Activated CD8-positive, alpha-beta memory T cell treated with anti-CD3 and anti-CD28 coated beads, Interleukin-2, amount 50 U/mL, for 48 hours (primary cell): Measurements from ENCODE around the gene TNKS1BP1.
A peak's percentile ranks its signal among the peaks of the same experiment; 100 is the strongest.
"Not testable (repeated sequence)": the region's sequence is repeated elsewhere in the genome, so short reads cannot be mapped to it uniquely, and the experiment has no call there.

Source experiments
- DNase-seq: peaks from one replicate; pipeline ENCODE4 v3.0.0-alpha.2; 2020

TNKS1BP1 gene, protein sequence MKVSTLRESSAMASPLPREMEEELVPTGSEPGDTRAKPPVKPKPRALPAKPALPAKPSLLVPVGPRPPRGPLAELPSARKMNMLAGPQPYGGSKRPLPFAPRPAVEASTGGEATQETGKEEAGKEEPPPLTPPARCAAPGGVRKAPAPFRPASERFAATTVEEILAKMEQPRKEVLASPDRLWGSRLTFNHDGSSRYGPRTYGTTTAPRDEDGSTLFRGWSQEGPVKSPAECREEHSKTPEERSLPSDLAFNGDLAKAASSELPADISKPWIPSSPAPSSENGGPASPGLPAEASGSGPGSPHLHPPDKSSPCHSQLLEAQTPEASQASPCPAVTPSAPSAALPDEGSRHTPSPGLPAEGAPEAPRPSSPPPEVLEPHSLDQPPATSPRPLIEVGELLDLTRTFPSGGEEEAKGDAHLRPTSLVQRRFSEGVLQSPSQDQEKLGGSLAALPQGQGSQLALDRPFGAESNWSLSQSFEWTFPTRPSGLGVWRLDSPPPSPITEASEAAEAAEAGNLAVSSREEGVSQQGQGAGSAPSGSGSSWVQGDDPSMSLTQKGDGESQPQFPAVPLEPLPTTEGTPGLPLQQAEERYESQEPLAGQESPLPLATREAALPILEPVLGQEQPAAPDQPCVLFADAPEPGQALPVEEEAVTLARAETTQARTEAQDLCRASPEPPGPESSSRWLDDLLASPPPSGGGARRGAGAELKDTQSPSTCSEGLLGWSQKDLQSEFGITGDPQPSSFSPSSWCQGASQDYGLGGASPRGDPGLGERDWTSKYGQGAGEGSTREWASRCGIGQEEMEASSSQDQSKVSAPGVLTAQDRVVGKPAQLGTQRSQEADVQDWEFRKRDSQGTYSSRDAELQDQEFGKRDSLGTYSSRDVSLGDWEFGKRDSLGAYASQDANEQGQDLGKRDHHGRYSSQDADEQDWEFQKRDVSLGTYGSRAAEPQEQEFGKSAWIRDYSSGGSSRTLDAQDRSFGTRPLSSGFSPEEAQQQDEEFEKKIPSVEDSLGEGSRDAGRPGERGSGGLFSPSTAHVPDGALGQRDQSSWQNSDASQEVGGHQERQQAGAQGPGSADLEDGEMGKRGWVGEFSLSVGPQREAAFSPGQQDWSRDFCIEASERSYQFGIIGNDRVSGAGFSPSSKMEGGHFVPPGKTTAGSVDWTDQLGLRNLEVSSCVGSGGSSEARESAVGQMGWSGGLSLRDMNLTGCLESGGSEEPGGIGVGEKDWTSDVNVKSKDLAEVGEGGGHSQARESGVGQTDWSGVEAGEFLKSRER (N-terminal part only)

DNA sequence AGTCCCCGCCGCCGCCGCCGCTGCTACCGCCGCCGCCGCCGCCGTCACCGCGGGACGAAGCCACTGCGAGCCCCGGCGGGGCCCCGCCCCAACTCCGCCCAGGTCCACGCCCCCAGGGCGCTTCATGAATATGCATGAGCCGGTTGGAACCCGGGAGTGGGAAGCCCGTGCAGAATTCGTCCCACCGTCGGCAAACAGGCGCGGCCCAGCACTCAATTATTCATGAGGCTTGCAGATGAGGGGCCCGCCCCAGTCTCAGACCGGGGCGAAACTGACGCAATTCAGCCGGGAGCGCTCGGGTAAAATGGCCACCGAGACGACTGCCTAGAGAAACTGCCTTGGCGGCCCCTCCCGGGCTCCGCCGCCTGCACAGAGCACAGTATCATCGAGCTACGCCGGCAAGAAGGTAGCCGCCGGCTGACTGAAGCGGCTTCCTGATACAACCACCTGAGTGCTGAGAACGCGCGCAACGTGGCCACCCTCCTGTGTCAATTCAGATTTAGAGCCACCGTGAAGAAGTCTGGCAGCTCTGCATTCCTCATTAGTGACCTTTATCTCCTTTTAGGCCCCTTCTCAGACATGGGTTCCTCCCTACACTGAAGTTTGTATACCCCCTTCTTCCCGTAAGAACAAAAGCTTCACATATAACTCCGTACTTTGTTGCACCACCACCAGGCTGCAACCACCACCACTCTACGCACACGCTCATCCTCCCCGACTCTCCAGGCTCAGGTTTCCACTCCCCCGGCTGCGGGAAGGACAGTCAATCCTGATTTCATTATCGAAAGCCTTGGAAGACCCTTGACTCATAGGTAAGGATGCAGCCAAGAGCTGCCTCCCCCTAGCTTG is at the start of gene TNKS1BP1:
TSS of gene TNKS1BP1 (minus strand) at position 67 of the 849 bp plus-strand sequence. CDS start 3,067 bp downstream, outside the sequence.
- peak; percentile 94 for DNase-seq

- DNase-seq, result no peak
These were observed 48.4 kb upstream of the TNKS1BP1 start for GRCh38 chr11:57373146-57373545.

- DNase-seq, result no peak
These were observed 46.2 kb upstream of the TNKS1BP1 start for GRCh38 chr11:57370941-57371340.

DNA sequence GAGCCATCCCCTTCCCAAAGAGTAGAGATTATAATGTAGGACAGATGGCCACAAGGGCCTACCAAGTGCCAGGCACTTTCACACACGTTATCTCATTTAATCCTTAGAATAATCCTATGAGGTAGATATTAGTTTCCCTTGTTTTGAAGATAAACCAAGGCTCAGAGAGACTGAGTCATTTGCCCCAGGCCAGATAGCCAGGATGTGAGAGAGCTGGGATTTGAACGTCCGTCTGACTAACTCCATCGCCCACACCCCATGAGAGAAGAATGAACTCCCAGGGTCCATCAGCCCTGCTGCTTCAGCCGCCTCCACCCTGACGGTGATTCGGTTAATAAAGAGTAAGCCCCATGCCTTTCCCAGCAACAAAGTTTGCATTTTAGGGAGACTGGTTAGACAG is 45.5 kb upstream of the TNKS1BP1 start:
- DNase-seq, result no peak

- no peak for DNase-seq
These were observed 44.1 kb upstream of the TNKS1BP1 start for GRCh38 chr11:57368845-57369232.

DNA sequence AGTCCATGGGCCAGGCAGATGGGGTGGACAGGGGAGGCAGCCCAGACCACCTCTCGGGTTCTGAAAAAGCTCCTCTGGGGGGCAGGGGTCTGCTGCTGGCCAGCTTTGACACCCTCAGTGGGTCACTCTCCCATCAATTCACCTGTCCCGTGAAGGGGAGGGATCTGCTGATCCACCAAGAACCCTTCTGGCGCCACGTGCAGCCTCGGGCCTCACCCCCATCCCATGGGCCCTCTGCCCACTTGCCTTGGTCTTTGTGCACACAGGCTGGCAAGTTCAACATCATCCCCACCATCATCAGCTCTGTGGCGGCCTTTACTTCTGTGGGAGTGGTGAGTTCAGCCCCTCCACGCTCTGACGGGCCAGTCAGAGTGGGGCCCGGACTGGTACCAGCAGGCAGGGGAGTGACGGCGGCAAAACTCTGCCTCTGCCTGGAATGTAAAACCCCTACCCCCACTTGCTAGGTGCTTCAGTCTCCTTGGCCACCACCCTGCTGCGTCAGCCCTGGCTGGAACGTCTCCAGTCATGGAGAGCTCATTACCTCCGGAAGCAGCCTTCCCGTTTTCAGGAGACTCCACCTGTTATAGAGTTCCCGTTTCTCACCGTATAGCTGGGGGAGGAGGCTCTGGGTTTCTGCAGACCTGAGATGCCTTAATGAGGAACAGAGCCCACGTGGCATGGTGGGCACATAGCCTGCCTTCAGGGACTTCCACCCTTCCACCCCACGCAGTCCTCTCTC is 43.5 kb upstream of the TNKS1BP1 start:
- no peak for DNase-seq

- DNase-seq, result no peak
These were observed 40.3 kb upstream of the TNKS1BP1 start for GRCh38 chr11:57364851-57365660.

- no peak for DNase-seq
These were observed 38.7 kb upstream of the TNKS1BP1 start for GRCh38 chr11:57363131-57364080.

DNA sequence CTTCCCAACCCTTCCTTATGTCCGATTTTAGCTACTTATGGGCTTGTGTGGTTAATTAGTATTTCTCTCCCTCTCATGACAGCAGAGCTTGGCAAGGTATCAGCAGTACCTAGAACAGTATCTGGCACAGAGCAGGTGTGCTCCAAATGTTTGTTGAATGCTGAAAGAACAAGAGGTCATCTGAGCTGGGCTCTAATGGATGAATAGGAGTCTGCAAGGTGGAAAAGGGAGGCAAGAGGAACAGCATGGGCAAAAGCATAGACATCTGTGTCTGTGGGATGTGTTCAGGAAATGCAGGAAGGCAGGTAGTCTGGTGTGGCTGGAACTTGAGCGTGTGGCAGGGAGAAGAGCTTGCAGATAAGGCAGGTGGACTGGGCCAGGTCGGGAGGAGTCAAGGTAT is 37.2 kb upstream of the TNKS1BP1 start:
- DNase-seq, result no peak

GRCh38 chr11:57361420-57361819 is 36.7 kb upstream of the TNKS1BP1 start:
- DNase-seq, result not testable (repeated sequence)

DNA sequence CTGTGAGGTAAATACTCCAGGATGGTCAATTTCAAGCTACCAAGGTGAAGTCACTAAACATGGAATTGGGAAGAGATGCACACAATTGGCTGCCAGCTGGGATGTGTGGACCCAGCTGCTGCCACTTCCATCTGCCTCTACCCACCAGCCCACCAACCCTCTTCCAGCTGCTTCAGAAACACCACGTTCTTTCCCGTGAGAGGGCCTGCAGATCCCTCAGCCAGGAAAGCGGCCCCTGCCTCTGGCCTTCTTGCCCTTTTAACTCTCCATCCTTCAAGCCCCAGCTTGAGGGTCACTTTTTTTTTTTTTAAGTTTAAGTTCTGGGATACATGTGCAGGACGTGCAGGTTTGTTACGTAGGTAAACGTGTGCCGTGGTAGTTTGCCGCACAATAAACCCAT is 36.2 kb upstream of the TNKS1BP1 start:
- no peak for DNase-seq

DNA sequence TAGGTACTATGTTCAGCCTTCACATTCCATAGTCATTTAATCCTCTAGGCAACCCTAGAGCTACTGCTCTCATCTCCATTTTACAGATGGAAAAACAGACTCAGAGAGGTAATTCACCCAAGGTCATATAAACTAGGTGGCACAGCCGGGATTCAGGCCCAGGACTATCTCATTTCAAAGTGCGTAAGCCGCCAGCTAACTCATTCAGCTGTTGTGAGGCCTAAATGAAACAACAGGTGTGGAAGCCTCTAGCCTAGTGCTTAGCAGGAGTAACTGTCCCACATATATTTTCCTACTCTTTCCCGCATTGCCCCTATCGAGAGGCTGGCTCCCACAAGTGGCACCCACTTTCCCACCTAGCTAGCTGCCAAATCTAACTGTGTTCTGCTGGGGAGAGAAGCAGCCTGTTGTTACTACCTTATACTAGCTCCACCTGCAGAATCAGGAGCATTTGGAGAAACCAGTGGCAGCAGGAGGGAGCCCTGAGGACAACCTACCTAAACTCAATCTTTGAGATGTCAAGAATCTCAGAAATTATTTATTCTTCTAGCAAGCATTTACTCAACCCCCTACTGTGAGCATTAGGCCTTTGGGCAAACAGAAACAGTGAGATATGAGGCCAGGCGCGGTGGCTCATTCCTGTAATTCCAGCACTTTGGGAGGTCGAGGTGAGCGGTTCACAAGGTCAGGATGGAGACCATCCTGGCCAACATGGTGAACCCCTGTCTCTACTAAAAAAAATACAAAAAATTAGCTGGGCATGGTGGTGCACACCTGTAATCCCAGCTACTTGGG is 35.3 kb upstream of the TNKS1BP1 start:
- no peak for DNase-seq

DNA sequence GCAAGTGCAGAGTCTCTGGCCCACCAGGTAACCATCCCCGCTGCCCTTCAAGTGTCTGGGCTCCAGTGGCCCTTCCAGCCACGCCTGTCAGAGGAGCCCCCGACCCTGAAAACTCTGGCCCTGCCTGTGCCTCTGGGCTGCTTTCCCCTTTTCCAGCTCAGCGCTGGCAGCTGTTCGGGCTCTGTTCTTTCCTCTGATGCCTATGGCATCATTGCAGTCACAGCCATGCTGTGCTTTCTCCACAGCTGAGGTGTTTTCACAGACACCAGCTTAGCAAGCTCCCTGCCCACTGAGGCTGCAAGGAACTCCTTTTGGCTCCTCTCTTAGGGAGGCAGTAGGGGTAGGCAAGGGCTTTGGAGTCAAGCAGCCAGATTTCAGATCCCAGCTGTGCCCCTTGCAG is 34.6 kb upstream of the TNKS1BP1 start:
- DNase-seq, result no peak

- no peak for DNase-seq
These were observed 34.2 kb upstream of the TNKS1BP1 start for GRCh38 chr11:57358991-57359390.

DNA sequence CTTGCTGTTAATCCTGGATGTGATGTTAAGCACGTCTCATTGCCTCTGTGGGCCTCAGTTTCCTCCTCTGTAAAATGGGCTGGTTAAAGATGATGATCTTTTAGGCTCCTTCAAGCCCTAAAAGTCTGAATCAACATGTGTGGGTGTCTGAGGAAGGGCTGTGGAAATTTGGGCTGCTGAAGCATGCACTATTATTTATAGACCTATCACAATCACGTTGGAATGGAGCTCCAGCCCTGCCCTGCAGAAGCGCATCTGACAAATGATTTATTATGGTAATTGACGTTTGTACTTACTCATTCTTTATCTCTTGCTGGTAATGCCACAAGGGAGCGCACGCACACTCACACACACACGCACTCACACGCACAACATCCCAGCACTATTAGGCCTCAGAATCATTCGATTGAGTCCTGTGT is 33.8 kb upstream of the TNKS1BP1 start:
- no peak for DNase-seq

- no peak for DNase-seq
These were observed 33.1 kb upstream of the TNKS1BP1 start for GRCh38 chr11:57357856-57358255.

DNA sequence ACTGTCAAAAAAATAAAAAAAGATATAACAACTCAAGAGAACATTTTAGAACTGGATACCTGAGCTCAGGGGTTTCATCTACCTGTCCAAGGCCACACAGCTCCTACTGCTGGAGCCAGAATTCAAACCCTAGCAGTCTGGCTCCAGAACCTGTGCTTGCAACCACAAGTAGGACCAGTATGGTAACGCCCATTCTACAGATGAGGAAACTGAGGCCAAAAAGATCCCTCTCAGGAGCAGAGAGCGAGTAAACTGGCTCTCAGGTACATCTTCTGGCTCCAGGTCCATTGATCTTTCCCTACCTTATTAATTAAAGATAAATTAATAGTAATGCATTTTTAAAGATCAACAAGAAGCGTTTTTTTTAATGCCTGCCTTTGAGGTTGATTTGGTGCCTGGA is 32.6 kb upstream of the TNKS1BP1 start:
- no peak for DNase-seq

GRCh38 chr11:57356268-57356667 is 31.5 kb upstream of the TNKS1BP1 start:
- no peak for DNase-seq
